ENCODE measurements around the gene FUZ. TPM values are rescaled to one million over a fixed set of nuclear protein-coding genes. Genes with fewer than 3 reads are reported as not detected.

The FUZ gene
- total RNA-seq, 1 experiment from 2014 or later, result 13.9 TPM

DNA sequence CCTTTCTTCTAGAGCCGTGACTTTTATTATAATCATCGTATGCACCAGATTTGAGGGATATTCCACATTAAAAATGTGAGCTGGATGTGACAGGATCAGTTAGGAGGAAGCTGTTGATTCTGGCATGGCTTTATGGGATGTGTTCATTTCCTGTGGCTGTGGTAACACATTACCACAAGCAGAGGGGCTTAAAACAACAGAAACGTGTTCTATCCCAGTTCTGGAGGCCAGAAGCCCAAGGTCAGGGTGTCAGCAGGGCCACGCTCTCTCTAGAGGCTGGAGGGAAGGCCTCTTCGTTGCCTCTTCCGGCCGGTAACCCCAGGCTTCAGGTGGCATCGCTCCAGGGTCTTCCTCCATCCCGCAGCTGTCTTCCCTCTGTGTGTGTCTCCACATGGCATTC, 19.5 kb upstream of the FUZ start:
- BruUV-seq (replicated peaks), result no TSS peak
- POLR2A ChIA-PET, result no interaction called here
- Histone ChIP-seq H3K4me3 (ENCODE audit: low read depth in 2 of 2, low read length in 2 of 2) (no peak overlapping the region), H3K27me3 (ENCODE audit: control insufficient read depth, insufficient read depth, low read length) (no peaks in the 10 kb centered on the region), H3K36me3 (ENCODE audit: control insufficient read depth, insufficient read depth, low read length) (no peaks in the 10 kb centered on the region; the same call in 1 of the 2 replicates), H3K4me1 (ENCODE audit: control insufficient read depth, insufficient read depth, low read length) (no peaks in the 10 kb centered on the region), H3K9me3 (ENCODE audit: control insufficient read depth, insufficient read depth, low read depth, low read length) (no peaks in the 10 kb centered on the region), H3K27ac (ENCODE audit: low read length) (no peak overlapping the region)
- intact Hi-C loops (cut with micrococcal nuclease; ENCODE audit: unreplicated experiment), result no loop called here
- CTCF ChIA-PET, result no interaction called here
- DNase-seq (ENCODE audit: low read depth, low spot score) (no peak), ATAC-seq (no peak)
- no peak for TF ChIP-seq SIN3A (IDR thresholded peaks at IDR 0.05; ENCODE audit: borderline replicate concordance, insufficient read depth, low read depth, low read length)
- TF ChIP-seq, protein P1, sequence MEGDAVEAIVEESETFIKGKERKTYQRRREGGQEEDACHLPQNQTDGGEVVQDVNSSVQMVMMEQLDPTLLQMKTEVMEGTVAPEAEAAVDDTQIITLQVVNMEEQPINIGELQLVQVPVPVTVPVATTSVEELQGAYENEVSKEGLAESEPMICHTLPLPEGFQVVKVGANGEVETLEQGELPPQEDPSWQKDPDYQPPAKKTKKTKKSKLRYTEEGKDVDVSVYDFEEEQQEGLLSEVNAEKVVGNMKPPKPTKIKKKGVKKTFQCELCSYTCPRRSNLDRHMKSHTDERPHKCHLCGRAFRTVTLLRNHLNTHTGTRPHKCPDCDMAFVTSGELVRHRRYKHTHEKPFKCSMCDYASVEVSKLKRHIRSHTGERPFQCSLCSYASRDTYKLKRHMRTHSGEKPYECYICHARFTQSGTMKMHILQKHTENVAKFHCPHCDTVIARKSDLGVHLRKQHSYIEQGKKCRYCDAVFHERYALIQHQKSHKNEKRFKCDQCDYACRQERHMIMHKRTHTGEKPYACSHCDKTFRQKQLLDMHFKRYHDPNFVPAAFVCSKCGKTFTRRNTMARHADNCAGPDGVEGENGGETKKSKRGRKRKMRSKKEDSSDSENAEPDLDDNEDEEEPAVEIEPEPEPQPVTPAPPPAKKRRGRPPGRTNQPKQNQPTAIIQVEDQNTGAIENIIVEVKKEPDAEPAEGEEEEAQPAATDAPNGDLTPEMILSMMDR (IDR thresholded peaks at IDR 0.05), result no peak
- TF ChIP-seq, protein P2, sequence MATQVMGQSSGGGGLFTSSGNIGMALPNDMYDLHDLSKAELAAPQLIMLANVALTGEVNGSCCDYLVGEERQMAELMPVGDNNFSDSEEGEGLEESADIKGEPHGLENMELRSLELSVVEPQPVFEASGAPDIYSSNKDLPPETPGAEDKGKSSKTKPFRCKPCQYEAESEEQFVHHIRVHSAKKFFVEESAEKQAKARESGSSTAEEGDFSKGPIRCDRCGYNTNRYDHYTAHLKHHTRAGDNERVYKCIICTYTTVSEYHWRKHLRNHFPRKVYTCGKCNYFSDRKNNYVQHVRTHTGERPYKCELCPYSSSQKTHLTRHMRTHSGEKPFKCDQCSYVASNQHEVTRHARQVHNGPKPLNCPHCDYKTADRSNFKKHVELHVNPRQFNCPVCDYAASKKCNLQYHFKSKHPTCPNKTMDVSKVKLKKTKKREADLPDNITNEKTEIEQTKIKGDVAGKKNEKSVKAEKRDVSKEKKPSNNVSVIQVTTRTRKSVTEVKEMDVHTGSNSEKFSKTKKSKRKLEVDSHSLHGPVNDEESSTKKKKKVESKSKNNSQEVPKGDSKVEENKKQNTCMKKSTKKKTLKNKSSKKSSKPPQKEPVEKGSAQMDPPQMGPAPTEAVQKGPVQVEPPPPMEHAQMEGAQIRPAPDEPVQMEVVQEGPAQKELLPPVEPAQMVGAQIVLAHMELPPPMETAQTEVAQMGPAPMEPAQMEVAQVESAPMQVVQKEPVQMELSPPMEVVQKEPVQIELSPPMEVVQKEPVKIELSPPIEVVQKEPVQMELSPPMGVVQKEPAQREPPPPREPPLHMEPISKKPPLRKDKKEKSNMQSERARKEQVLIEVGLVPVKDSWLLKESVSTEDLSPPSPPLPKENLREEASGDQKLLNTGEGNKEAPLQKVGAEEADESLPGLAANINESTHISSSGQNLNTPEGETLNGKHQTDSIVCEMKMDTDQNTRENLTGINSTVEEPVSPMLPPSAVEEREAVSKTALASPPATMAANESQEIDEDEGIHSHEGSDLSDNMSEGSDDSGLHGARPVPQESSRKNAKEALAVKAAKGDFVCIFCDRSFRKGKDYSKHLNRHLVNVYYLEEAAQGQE (IDR thresholded peaks at IDR 0.05; ENCODE audit: insufficient read depth in 1 of 2, low read depth in 2 of 2, low read length in 1 of 2), result no peak
- TF ChIP-seq TCF7L2 (IDR thresholded peaks at IDR 0.05; ENCODE audit: low read depth, low read length), result no peak
- no peak for TF ChIP-seq POLR2AphosphoS5 (IDR thresholded peaks at IDR 0.05; ENCODE audit: low read depth, low read length)
- in situ Hi-C loops (cut with HindIII; ENCODE audit: low pct_unique_long_range_greater_than_20kb, low sequenced_read_pairs), result no loop called here

DNA sequence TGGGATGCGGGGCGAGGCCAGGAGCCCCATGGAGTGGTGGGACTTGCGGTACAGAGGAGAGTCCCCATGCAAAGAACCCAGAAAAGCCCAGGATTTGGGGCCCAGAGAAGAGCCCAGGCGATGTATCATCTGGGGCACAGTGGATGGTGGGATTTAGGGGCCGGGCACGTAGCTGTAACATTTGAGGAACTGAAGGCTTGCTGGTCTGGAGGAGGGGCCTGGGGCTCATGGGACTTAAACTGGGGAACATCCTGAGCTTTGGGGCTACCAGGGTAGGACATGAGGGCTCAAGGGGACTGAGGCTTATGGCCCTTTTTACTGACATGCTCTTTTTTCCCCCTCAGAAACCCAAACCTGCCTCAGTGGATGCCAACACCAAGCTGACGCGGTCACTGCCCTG, 18.5 kb upstream of the FUZ start:
- ATAC-seq (no peak), DNase-seq (ENCODE audit: low read depth, low spot score) (no peak)
- intact Hi-C loops (cut with micrococcal nuclease; ENCODE audit: unreplicated experiment), result no loop called here
- Histone ChIP-seq H3K36me3 (ENCODE audit: control insufficient read depth, insufficient read depth, low read length) (no peaks in the 10 kb centered on the region; the same call in 1 of the 2 replicates), H3K4me3 (ENCODE audit: low read depth in 2 of 2, low read length in 2 of 2) (no peak overlapping the region), H3K4me1 (ENCODE audit: control insufficient read depth, insufficient read depth, low read length) (no peaks in the 10 kb centered on the region), H3K27me3 (ENCODE audit: control insufficient read depth, insufficient read depth, low read length) (no peaks in the 10 kb centered on the region), H3K9me3 (ENCODE audit: control insufficient read depth, insufficient read depth, low read depth, low read length) (no peaks in the 10 kb centered on the region), H3K27ac (ENCODE audit: low read length) (no peak overlapping the region)
- BruUV-seq (replicated peaks), result no TSS peak
- ChIA-PET POLR2A (no interaction called here), CTCF (no interaction called here)
- TF ChIP-seq SIN3A (IDR thresholded peaks at IDR 0.05; ENCODE audit: borderline replicate concordance, insufficient read depth, low read depth, low read length), result no peak
- TF ChIP-seq, protein P2 (IDR thresholded peaks at IDR 0.05; ENCODE audit: insufficient read depth in 1 of 2, low read depth in 2 of 2, low read length in 1 of 2), result no peak
- in situ Hi-C loops (cut with HindIII; ENCODE audit: low pct_unique_long_range_greater_than_20kb, low sequenced_read_pairs), result no loop called here
